ENCODE data around the gene SZRD1.

SZRD1 gene

GRCh38 chr1:16394977-16395376 lies 27.9 kb downstream of the SZRD1 start:
- no peak for DNase-seq (ENCODE audit: low read depth in 3 of 3)

- DNase-seq (ENCODE audit: low read depth in 3 of 3), result no peak
These were observed 29.5 kb downstream of the SZRD1 start for GRCh38 chr1:16396591-16396990.

DNA sequence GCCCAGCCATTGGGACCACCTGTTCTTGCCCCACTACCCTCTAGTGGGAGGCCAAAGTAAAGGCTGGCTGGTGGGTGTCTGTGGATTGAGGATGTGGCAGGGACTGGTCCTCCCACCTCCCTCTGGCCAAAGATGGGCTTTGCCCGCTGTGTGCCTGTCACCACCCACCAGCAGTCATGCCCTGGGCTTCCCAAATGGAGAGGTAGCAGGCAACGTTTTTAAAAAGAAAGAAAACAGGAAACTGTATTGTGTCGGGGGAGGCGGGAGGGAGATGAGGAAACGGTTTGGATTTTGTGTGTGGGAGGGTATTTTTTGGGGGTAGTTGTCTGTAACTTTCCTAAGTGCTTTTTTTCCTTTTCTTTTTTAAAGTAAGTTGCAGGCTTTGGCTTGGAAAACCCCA lies 30.1 kb downstream of the SZRD1 start:
- no peak for DNase-seq (ENCODE audit: low read depth in 3 of 3)

DNA sequence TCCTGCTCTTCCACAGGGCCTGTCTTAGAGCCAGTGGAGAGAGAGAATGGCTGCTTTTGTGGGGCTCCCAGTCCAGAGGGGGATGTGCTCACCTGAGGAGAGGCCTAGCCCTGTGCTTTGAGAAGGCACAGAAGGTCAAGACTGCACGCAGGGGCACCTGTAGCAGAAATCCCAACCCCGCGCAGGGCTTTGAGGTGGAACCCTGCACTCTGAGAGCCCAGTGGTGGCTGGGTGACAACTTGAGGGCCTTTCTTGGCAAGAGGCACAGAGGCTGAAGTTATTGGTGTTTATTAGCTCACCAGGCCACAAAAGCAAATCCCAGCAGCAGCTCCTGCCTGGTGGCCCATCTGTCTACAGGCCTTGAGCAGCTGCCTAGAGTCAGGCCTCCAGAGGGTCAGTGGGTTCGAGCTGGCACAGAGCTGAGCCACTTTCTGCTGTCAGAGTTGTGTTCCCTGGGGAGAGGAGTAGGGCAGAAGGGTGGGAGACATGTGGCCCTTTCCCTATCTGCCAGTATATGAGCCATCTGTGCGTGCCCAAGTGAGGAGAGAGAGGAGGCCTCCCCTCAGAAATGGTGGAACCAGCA lies 31.4 kb downstream of the SZRD1 start:
- no peak for DNase-seq (ENCODE audit: low read depth in 3 of 3)

GRCh38 chr1:16402742-16403141 lies 35.7 kb downstream of the SZRD1 start:
- no peak for DNase-seq (ENCODE audit: low read depth in 3 of 3)

DNA sequence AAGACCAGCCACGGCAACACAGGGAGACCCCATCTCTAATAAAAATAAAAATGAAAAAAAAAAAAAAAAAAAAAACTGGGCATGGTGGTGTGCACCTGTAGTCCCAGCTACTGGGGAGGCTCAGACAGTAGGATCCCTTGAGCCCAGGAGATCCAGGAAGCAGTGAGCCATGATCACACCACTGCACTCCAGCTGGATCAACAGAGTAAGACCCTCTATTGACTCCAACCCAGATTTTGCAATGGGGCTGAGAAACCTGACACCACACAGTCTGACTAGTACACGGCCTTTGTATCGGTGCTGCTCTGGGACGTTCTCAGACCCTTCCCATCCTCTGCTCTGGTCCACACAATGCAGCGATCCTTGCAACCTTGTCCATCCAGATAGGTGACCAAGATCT lies 38.4 kb downstream of the SZRD1 start:
- no peak for DNase-seq (ENCODE audit: low read depth in 3 of 3)

DNA sequence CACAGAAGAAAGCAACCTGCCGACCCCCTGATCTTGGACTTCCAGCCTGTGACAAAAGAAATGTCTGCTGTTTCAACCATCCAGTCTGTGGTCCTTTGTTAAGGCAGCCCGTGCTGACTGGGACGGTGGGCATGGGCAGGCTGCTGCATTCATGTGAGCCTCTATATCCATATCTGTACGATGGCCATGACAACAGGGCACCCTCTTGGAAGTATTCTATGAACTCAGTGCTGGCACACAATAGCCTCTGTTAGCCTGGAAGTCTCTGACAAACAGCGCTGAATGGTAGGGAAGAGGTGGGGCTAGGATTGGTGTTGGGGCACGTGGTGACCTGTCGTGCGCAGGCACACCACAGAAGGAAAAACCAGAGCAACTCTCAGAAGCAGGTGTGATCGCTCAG lies 39.8 kb downstream of the SZRD1 start:
- no peak for DNase-seq (ENCODE audit: low read depth in 3 of 3)

DNA sequence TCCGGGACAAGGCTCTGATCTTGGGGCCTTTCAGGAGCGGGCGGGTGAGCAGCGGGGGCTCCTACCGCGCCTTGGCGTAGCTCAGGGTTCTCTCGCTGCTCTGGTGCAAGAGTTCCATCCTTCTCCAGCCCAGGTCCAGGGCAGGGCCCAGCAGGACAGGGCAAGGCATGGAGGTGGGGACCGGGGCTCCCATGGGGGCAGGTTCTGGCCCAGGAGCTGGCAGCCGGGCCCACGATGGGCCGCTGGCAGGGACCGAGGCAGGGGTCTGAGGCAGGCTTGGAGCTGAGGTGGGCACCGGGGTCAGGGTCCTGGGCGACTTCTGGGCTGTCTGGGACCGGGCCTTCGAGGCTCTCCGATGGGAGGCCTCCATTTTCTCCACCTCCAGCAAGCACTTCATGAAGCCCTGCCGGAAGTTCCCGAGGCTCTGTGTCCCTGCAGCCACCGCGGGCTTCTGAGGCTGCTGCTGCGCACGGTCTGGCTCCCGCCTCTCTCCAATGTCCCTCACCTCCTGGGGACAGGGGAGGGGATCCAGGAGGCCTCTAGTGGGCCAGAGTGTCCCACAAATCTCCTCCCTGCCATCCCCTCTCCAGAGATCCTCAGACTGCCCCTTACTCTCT lies 42.6 kb downstream of the SZRD1 start:
- DNase-seq (ENCODE audit: low read depth in 3 of 3), result no peak

DNA sequence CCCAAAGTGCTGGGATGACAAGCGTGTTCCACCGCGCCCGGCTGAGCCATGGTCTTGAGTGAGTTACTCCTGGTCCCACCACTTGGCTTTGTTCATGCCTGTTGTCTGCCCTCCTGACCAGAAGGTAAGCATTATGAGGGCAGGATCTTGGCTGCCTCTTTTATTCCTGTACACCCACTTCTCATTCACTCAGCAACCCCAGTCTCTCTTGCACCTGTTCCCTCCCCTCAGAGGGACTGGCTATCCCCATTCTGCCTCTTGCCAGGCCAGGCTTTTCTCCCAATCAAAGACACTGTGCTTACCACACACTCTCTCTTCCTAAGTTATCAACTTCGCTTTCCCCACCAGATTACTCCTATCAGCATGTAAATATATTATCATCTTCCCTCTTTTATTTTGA lies 43.8 kb downstream of the SZRD1 start:
- no peak for DNase-seq (ENCODE audit: low read depth in 3 of 3)

GRCh38 chr1:16413191-16413590 lies 46.1 kb downstream of the SZRD1 start:
- DNase-seq (ENCODE audit: low read depth in 3 of 3), result no peak

DNA sequence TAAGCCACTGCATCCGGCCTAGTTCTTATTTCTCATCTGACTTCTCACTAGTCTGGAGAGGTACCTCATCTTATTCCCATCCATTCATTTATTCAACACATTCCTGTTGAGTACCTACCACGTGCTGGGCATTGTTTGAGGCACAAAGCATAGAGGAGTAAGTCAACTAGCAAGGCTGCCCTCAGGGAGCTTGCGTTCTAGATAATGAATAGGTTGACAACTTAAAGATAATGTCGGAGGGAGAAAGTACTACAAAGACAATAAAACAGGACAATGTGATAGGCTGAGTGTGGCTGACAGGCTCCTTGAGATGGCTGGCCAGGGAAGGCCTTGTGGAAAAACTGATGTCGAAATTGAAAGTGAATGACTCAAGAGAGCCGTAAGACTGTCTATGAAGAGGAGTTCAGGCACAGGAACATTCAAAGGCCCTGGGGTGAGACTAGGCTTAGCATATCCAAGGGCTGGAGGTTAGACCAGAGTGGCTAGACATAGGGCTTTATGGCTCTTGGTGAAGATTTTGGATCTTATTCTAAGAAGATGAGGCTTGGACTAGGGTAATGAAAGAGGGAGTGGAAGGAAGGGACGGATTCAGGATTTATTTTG lies 51.9 kb downstream of the SZRD1 start:
- no peak for DNase-seq (ENCODE audit: low read depth in 3 of 3)

- peak; percentile 22 to 68 (median 40) for DNase-seq (ENCODE audit: low read depth in 3 of 3)
These were observed 53.5 kb downstream of the SZRD1 start for GRCh38 chr1:16420424-16421118.

GRCh38 chr1:16421201-16421600 lies 54.2 kb downstream of the SZRD1 start:
- no peak for DNase-seq (ENCODE audit: low read depth in 3 of 3)

- DNase-seq (ENCODE audit: low read depth in 3 of 3), result no peak
These were observed 55.0 kb downstream of the SZRD1 start for GRCh38 chr1:16422041-16422440.

DNA sequence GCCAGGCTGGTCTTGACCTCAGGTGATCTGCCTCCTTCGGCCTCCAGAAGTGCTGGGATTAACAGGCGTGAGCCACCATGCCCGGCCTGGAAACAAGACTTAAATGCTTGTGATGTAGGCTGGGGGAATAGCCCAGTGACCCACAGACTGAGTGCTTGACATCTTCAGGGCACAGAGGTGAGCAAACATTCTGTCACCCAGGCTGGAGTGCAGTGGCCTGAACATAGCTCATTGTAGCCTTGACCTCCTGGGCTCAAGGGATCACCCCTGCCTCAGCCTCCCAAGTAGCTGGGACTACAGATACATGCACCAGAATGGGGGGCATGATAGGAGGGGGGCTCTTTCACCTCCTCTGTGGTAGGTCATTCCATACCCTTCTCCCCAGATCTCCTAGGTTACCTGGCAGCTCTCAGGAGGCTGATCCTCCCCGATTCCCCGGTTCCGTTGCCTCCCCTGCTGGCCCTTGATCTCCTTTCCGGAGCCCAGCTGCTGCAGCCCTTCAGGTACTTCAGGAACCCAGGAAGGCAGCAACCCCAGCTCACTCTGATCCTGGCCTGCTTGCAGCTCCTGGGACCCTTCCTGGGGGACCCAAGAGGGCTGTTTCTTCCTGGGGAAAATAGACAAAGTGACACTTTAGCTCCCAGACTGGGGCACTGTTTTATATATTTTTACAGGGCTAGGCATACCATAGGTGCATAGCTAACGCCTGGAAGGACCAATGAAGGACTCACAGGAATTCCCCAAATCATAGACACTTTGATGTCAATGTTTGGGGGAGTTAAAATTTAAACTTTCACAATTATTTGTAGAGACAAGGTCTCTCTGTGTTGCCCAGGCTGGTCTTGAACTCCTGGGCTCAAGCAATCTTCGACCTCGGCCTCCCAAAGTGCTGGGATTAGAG lies 58.3 kb downstream of the SZRD1 start:
- no peak for DNase-seq (ENCODE audit: low read depth in 3 of 3)

DNA sequence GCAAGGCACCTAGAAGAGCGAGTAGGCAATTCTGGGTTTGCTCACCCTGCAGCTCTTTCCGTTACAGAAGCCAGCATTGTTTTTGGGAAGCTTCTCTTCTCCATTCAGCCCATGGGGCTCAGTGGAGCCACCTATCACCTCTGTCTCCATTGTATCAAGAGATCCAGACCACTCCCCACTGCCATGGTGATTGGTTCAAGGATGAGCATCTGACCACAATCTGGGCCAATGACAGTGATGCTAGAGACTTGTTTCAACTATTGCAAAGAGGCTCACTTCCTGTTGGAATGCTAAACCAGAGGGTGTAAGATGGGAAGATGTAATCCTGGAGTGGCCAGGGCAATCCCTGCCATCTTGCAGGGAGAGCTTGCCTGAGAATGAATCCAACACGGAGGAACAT lies 63.6 kb downstream of the SZRD1 start:
- no peak for DNase-seq (ENCODE audit: low read depth in 3 of 3)

- no peak for DNase-seq (ENCODE audit: low read depth in 3 of 3)
These were observed 66.0 kb downstream of the SZRD1 start for GRCh38 chr1:16433030-16433429.

GRCh38 chr1:16434007-16434406 lies 67.0 kb downstream of the SZRD1 start:
- no peak for DNase-seq (ENCODE audit: low read depth in 3 of 3)

DNA sequence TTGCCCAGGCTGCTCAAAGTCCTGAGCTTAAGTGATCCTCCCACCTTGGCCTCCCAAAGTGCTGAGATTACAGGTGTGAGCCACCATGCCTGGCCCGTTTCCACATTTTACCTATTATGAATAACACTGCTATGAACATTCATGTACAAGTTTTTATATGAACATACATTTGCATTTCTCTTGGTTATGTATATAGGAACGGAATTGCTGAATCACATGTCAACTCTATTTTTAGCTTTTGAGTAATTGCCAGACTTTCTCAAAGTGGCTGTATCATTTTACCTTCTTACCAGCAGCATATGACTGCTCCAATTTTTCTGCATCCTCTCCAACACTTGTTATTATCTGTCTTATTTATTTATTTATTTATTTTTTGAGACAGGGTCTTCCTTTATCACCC lies 67.5 kb downstream of the SZRD1 start:
- no peak for DNase-seq (ENCODE audit: low read depth in 3 of 3)

DNA sequence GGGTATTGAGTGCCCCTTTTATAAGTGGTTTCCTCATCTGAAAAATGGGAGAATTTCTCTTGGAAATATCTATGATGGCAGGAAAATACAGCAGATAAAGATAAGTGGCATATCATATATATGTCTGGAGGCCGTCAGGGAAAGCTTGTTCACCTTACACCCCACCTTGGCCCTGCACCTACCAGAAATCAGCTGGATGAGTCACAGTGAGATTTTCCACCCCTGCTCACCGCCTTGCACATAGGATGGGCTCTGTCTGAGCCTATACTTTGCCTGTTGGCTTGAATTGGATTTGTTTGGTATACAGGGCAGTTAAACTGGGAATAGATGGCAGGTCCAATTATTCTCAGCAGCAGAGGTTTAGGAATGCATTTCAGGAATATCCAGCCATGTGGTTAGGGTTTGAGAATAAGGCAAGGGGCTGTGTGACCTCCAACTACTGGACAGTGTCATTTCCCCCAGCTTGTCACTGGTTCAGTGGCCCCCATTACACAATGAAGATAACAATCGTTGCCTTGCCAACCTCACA lies 70.0 kb downstream of the SZRD1 start, which contains the start of gene SPATA21:
Gene SPATA21 (minus strand): TSS at position 479 of the 529 bp plus-strand sequence. CDS start 6,053 bp downstream, outside the sequence.
- no peak for DNase-seq (ENCODE audit: low read depth in 3 of 3)

DNA sequence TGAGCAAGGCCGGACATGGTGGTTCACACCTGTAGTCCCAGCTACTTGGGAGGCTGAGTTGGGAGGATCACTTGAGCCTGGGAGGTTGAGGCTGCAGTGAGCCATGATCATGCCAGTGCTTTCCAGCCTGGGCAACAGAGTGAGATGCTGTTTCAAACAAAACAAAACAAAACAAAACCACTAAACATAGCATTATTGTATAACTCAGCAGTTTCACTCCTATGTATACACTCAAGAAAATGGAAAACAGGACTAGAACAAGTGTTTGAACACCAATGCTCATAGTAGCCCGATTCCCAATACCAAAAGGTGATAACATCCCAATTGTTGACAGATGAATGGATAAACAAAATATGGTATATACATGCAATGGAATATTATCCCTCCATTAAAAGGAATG lies 71.5 kb downstream of the SZRD1 start:
- DNase-seq (ENCODE audit: low read depth in 3 of 3), result no peak

GRCh38 chr1:16438924-16439323 lies 71.9 kb downstream of the SZRD1 start:
- no peak for DNase-seq (ENCODE audit: low read depth in 3 of 3)

Measured in stimulated activated CD4-positive, alpha-beta T cell treated with anti-CD3 and anti-CD28 coated beads, TNF-alpha, amount 100 ng/mL, for 24 hours (primary cell).